ENCODE data around the gene POGLUT2.

Gene POGLUT2

GRCh38 chr13:102779436-102780159 is 19.2 kb downstream of the POGLUT2 start:
- H3K27ac Mint-ChIP-seq: peak overlapping the region; percentile 95

GRCh38 chr13:102777736-102778135 is 21.0 kb downstream of the POGLUT2 start:
- ATAC-seq (no peak), DNase-seq (ENCODE audit: low spot score in 2 of 2) (no peak)
- Mint-ChIP-seq H3K27ac (peak overlapping the region; percentile 95), H3K9me3 (no peaks in the 10 kb centered on the region), H3K36me3 (peaks cover 16% of the 10 kb centered on the region), H3K4me1 (peaks cover 38% of the 10 kb centered on the region), H3K4me3 (no peak overlapping the region)

More at GRCh38 chr13:102779436-102780159, 19.2 kb downstream of the POGLUT2 start:
- ATAC-seq: peak; percentile 93
- peaks cover 3% of the 10 kb centered on the region for H3K36me3 Mint-ChIP-seq
- H3K4me3 Mint-ChIP-seq: peak overlapping the region; percentile 52
- H3K4me1 Mint-ChIP-seq: peaks cover 25% of the 10 kb centered on the region
- no peaks in the 10 kb centered on the region for H3K9me3 Mint-ChIP-seq
- no peak for DNase-seq (ENCODE audit: low spot score in 2 of 2)

GRCh38 chr13:102776271-102776670 is 22.5 kb downstream of the POGLUT2 start:
- DNase-seq (ENCODE audit: low spot score in 2 of 2) (no peak), ATAC-seq (no peak)
- Mint-ChIP-seq H3K4me3 (no peak overlapping the region), H3K27ac (no peak overlapping the region), H3K36me3 (peaks cover 25% of the 10 kb centered on the region), H3K9me3 (no peaks in the 10 kb centered on the region), H3K4me1 (peaks cover 51% of the 10 kb centered on the region)

DNA sequence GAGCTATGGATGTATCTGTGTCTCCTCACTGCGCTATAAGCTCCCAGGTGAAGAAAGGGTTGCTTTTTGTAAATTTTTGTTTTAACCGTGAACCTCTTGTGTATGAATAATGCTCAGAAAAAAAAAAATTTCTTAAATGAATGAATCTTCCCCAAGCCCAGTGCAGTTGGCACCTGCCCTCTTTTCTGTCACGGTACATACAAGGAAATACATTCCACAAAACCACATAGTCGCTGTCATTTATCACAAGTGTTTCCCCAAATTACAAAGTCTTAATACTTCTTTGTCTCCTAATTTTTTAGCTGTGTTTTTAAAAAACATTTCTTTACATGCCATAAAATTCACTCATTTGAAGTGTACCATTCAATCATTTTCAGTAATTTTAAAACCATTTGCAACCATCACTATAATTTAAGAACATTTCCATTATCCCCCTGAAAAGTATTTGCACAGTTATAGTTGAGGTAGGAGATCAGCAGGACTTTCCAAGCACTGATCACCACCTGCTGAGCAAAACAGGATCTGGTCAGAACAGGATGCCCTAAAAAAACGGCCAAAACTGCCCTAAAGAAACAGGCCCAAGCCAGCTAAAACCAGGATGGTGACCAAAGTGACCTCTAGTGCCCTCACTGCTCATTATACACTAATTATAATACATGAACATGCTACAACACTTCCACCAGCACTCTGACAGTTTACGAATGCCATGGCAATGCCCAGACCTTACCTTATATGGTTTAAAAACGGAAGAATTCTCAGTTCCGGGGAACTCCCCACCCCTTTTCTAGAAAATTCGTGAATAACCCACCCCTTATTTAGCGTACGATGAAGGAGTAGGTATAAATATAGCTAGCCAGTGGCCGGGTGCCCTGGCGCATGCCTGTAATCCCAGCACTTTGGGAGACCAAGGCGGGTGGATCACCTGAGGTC is 23.9 kb downstream of the POGLUT2 start:
- no peak for DNase-seq (ENCODE audit: low spot score in 2 of 2)
- Mint-ChIP-seq H3K36me3 (peaks cover 25% of the 10 kb centered on the region), H3K4me1 (peaks cover 54% of the 10 kb centered on the region), H3K9me3 (no peaks in the 10 kb centered on the region), H3K27ac (peak overlapping the region; percentile 95), H3K4me3 (peak overlapping the region; percentile 86)
- no peak for ATAC-seq

DNA sequence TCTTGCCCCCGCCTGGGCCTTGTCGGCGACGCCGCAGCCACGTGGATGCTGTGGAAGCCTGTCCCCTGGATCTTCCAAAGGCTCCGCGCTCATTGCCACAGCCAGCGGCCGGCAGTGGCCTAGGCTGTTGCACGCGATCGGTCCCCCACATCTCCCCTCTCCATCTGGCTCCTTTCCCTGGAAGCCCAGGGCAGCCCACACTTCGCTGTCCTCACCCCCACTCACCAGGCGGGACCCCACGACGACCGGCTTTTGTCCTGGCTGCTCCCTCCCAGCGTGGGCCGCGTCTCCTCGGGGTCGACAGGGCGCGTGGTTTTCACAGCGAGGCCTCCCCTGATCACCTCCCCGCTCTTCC is 24.6 kb downstream of the POGLUT2 start:
- Mint-ChIP-seq H3K4me3 (peak overlapping the region; percentile 86), H3K9me3 (no peaks in the 10 kb centered on the region), H3K27ac (peak overlapping the region; percentile 95), H3K4me1 (peaks cover 50% of the 10 kb centered on the region), H3K36me3 (peaks cover 25% of the 10 kb centered on the region)
- DNase-seq (ENCODE audit: low spot score in 2 of 2) (no peak), ATAC-seq (no peak)

GRCh38 chr13:102773441-102774213 is 25.1 kb downstream of the POGLUT2 start, which contains the start of gene TEX30:
TSS of gene TEX30 (minus strand) at chr13:102773786. CDS start at chr13:102770026, 3,760 bp downstream.
- Mint-ChIP-seq H3K9me3 (no peaks in the 10 kb centered on the region), H3K27ac (peak within 1 kb of the TSS; percentile 95), H3K36me3 (peaks cover 25% of the 10 kb centered on the region), H3K4me1 (peaks cover 49% of the 10 kb centered on the region), H3K4me3 (peak within 1 kb of the TSS; percentile 86)
- ATAC-seq: peak; percentile 96
- peak; percentile 91 to 92 for DNase-seq (ENCODE audit: low spot score in 2 of 2)

DNA sequence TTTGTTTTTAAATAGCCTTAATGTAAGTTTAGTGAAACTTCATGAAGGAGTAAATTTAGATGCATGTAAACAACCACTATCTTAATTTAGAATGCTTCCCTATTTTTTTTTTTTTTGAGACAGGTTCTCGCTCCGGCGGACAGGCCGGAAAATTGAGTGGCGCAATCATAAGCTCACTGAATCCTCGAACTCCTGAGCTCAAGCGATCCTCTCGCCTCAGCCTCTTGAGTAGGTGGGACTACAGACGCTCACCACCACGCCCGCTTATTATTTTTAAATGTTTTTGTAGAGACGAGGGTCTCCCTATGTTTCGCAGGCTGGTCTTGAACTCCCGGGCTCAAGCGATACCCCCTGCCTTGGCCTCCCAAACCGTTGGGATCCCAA is 26.7 kb downstream of the POGLUT2 start:
- Mint-ChIP-seq H3K27ac (peak overlapping the region; percentile 95), H3K36me3 (peaks cover 39% of the 10 kb centered on the region), H3K4me1 (peaks cover 49% of the 10 kb centered on the region), H3K9me3 (no peaks in the 10 kb centered on the region), H3K4me3 (peak overlapping the region; percentile 86)
- no peak for DNase-seq (ENCODE audit: low spot score in 2 of 2)
- ATAC-seq: no peak

DNA sequence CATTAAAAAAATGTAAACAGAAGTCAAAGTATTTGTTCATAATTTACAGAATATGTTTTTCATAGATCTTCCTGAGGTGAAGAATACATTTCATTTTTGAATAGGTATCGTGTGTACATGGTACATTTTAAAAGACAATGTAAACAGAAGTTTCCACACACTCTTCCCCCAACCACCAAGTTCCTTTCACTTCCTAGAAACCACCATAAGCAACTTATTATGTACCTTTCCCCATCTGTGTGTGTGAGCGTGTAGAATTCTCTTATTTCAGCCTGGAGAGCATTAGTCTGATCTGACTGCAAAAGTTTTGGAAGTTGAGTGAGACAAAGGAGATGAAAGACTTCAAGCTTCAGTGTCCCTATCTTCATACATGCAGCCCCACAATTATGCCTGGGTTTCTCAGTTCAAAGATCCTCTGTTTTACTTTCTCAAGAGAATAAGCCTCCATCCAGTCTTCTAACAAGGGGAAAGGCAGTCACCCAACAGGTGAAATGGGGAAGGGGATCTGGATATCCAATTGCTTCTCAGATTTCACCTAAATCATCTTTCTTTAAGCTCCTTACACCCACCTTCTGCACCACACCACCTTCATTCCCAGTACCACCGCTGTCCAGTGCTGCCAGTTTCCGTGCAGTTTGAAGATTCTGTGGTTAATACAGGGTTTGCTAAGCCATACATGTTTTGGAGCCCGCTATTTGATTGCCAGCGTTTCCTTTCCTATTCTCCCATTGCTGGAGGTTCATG is 27.3 kb downstream of the POGLUT2 start:
- H3K4me1 Mint-ChIP-seq: peaks cover 49% of the 10 kb centered on the region
- ATAC-seq (no peak), DNase-seq (ENCODE audit: low spot score in 2 of 2) (no peak)
- H3K9me3 Mint-ChIP-seq: no peaks in the 10 kb centered on the region
- H3K4me3 Mint-ChIP-seq: peak overlapping the region; percentile 86
- H3K36me3 Mint-ChIP-seq: peaks cover 44% of the 10 kb centered on the region
- peak overlapping the region; percentile 95 for H3K27ac Mint-ChIP-seq

GRCh38 chr13:102770435-102770834 is 28.3 kb downstream of the POGLUT2 start:
- H3K4me1 Mint-ChIP-seq: peaks cover 49% of the 10 kb centered on the region
- H3K27ac Mint-ChIP-seq: no peak overlapping the region
- no peaks in the 10 kb centered on the region for H3K9me3 Mint-ChIP-seq
- ATAC-seq (no peak), DNase-seq (ENCODE audit: low spot score in 2 of 2) (no peak)
- no peak overlapping the region for H3K4me3 Mint-ChIP-seq
- peaks cover 55% of the 10 kb centered on the region for H3K36me3 Mint-ChIP-seq

DNA sequence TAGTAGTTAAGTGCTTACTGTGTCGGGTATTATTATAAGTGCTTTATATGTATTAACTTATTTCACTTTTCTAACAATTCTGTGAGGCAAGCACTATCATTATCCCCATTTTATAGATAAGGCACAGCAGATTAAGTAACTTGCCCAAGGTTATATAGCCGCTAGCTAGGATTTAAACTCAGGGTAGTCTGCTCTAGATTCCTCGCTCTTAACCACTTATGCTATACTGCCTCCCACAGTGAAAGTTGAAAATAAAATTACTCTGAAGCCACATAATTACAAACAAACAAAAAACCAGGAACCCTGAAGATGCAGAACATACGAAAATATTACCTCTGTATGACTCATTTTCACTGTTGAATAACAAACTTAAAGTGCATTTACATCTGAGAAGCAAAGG is 29.1 kb downstream of the POGLUT2 start:
- Mint-ChIP-seq H3K4me3 (no peak overlapping the region), H3K27ac (no peak overlapping the region), H3K9me3 (no peaks in the 10 kb centered on the region), H3K4me1 (peaks cover 44% of the 10 kb centered on the region), H3K36me3 (peaks cover 55% of the 10 kb centered on the region)
- no peak for ATAC-seq
- no peak for DNase-seq (ENCODE audit: low spot score in 2 of 2)

DNA sequence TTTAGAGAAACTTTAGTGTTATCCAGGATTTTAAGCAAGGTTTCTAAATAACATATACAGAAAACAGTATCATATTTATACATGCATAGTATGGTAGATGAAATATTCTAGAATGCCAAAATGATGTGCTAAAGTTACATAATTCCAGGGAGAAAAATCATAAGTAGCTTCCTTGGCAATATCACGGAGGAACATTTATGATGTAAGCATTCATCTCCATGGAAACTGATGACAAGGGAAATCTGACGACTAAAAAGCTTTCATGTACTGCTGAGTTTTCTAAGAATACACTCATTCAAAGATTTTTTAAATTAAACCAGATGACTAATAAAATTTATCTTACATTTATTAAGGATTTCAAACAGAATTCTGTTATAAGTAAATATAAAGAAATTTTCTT is 29.9 kb downstream of the POGLUT2 start:
- DNase-seq (ENCODE audit: low spot score in 2 of 2): no peak
- no peak overlapping the region for H3K4me3 Mint-ChIP-seq

GRCh38 chr13:102763741-102764140 is 35.0 kb downstream of the POGLUT2 start:
- peaks cover 31% of the 10 kb centered on the region for H3K36me3 Mint-ChIP-seq
- ATAC-seq (no peak), DNase-seq (ENCODE audit: low spot score in 2 of 2) (no peak)
- no peak overlapping the region for H3K27ac Mint-ChIP-seq
- no peaks in the 10 kb centered on the region for H3K4me1 Mint-ChIP-seq
- no peaks in the 10 kb centered on the region for H3K9me3 Mint-ChIP-seq
- no peak overlapping the region for H3K4me3 Mint-ChIP-seq

More for the DNA sequence above, 29.9 kb downstream of the POGLUT2 start:
- ATAC-seq: no peak
- Mint-ChIP-seq H3K4me1 (peaks cover 36% of the 10 kb centered on the region), H3K36me3 (peaks cover 49% of the 10 kb centered on the region), H3K9me3 (no peaks in the 10 kb centered on the region), H3K27ac (no peak overlapping the region)

- ATAC-seq (no peak), DNase-seq (ENCODE audit: low spot score in 2 of 2) (no peak)
- no peaks in the 10 kb centered on the region for H3K9me3 Mint-ChIP-seq
- no peaks in the 10 kb centered on the region for H3K4me1 Mint-ChIP-seq
- peaks cover 8% of the 10 kb centered on the region for H3K36me3 Mint-ChIP-seq
- no peak overlapping the region for H3K27ac Mint-ChIP-seq
- H3K4me3 Mint-ChIP-seq: no peak overlapping the region
Measured at GRCh38 chr13:102761071-102761470, 37.7 kb downstream of the POGLUT2 start.

- H3K27ac Mint-ChIP-seq: no peak overlapping the region
- no peaks in the 10 kb centered on the region for H3K36me3 Mint-ChIP-seq
- no peak overlapping the region for H3K4me3 Mint-ChIP-seq
- no peak for ATAC-seq
- no peaks in the 10 kb centered on the region for H3K9me3 Mint-ChIP-seq
- no peak for DNase-seq (ENCODE audit: low spot score in 2 of 2)
- H3K4me1 Mint-ChIP-seq: no peaks in the 10 kb centered on the region
Measured at GRCh38 chr13:102758842-102759241, 39.9 kb downstream of the POGLUT2 start.
